H9 (cell line): ENCODE measurements around the gene ACAD10. TPM values are rescaled to one million over a fixed set of nuclear protein-coding genes. Genes with fewer than 3 reads are reported as not detected.

Experiments used
- DNase-seq: peaks from one replicate; pipeline ENCODE4 v3.0.0-alpha.2; 2017
- H2AFZ ChIP-seq: one replicate; pipeline ENCODE4 v1.6.1; 2013; ENCODE audit warnings: mild to moderate bottlenecking, low read length, control low read depth, moderate library complexity
- H2AK5ac ChIP-seq: 2 replicates; pipeline ENCODE4 v1.6.1; 2013; ENCODE audit warnings: low read length, control low read depth, mixed read lengths; ENCODE audit not compliant: insufficient read length
- H2BK120ac ChIP-seq: one replicate; pipeline ENCODE4 v1.6.1; 2013; ENCODE audit warnings: low read depth, mild to moderate bottlenecking, low read length, control low read depth, inconsistent platforms; ENCODE audit not compliant: poor library complexity, severe bottlenecking
- H2BK12ac ChIP-seq: 2 replicates; pipeline ENCODE4 v1.6.1; 2013; ENCODE audit warnings: low read length, control low read depth, mixed read lengths, low read depth; ENCODE audit not compliant: insufficient read length
- H2BK15ac ChIP-seq: 2 replicates; pipeline ENCODE4 v1.6.1; 2013; ENCODE audit warnings: low read depth, low read length, control low read depth
- H2BK20ac ChIP-seq: one replicate; pipeline ENCODE4 v1.6.1; 2013; ENCODE audit warnings: low read depth, mild to moderate bottlenecking, low read length, control low read depth, inconsistent platforms; ENCODE audit not compliant: poor library complexity, severe bottlenecking
- H2BK5ac ChIP-seq: 2 replicates; pipeline ENCODE4 v1.6.1; 2013; ENCODE audit warnings: low read length, control low read depth, mixed read lengths; ENCODE audit not compliant: insufficient read length
- H3K14ac ChIP-seq: 2 replicates; pipeline ENCODE4 v1.6.1; 2013; ENCODE audit warnings: low read length, control low read depth; ENCODE audit not compliant: insufficient read depth
- H3K18ac ChIP-seq: 2 replicates; pipeline ENCODE4 v1.6.1; 2013; ENCODE audit warnings: low read depth, mild to moderate bottlenecking, mixed read lengths, low read length, control low read depth; ENCODE audit not compliant: insufficient read length
- H3K23ac ChIP-seq: 2 replicates; pipeline ENCODE4 v1.6.1; 2013; ENCODE audit warnings: low read length, control low read depth, mixed read lengths, low read depth; ENCODE audit not compliant: insufficient read length
- H3K23me2 ChIP-seq: 2 replicates; pipeline ENCODE4 v1.6.1; 2013; ENCODE audit warnings: low read depth, mild to moderate bottlenecking, mixed read lengths, low read length, control low read depth; ENCODE audit not compliant: insufficient read length, poor library complexity, severe bottlenecking
- H3K27ac ChIP-seq: 2 replicates; pipeline ENCODE4 v1.5.1; 2013; ENCODE audit warnings: low read length, control low read depth, mixed read lengths, low read depth; ENCODE audit not compliant: insufficient read length
- H3K27me3 ChIP-seq: 2 replicates; pipeline ENCODE4 v1.6.1; 2013; ENCODE audit warnings: low read length, control low read depth, inconsistent platforms; ENCODE audit not compliant: insufficient read depth
- H3K4ac ChIP-seq: 2 replicates; pipeline ENCODE4 v1.6.1; 2013; ENCODE audit warnings: low read depth, mild to moderate bottlenecking, control low read depth, inconsistent platforms, low read length, moderate library complexity
- H3K4me1 ChIP-seq: 2 replicates; pipeline ENCODE4 v1.6.1; 2013; ENCODE audit warnings: low read length, control low read depth, inconsistent platforms; ENCODE audit not compliant: insufficient read depth
- H3K4me2 ChIP-seq: 2 replicates; pipeline ENCODE4 v1.6.1; 2013; ENCODE audit warnings: low read length, control low read depth, mixed read lengths; ENCODE audit not compliant: insufficient read length, insufficient read depth
- H3K56ac ChIP-seq: 2 replicates; pipeline ENCODE4 v1.6.1; 2013; ENCODE audit warnings: low read depth, mild to moderate bottlenecking, mixed read lengths, low read length, control low read depth; ENCODE audit not compliant: insufficient read length
- H3K79me1 ChIP-seq: 2 replicates; pipeline ENCODE4 v1.6.1; 2013; ENCODE audit warnings: low read depth, mild to moderate bottlenecking, moderate library complexity, low read length, control low read depth, inconsistent platforms; ENCODE audit not compliant: insufficient read depth, poor library complexity, severe bottlenecking
- H3K79me2 ChIP-seq: 2 replicates; pipeline ENCODE4 v1.6.1; 2013; ENCODE audit warnings: low read length, control low read depth, inconsistent platforms; ENCODE audit not compliant: insufficient read depth
- H3K9ac ChIP-seq: 2 replicates; pipeline ENCODE4 v1.6.1; 2013; ENCODE audit warnings: low read length, control low read depth, mixed read lengths; ENCODE audit not compliant: insufficient read length; ENCODE audit errors: extremely low read depth
- H3K9me3 ChIP-seq: one replicate; pipeline ENCODE4 v1.6.1; 2013; ENCODE audit warnings: low read depth, low read length, inconsistent platforms; ENCODE audit not compliant: control insufficient read depth
- H3T11ph ChIP-seq: one replicate; pipeline ENCODE4 v1.6.1; 2013; ENCODE audit warnings: mild to moderate bottlenecking, low read length, control low read depth, inconsistent platforms
- H4K20me1 ChIP-seq: one replicate; pipeline ENCODE4 v1.6.1; 2013; ENCODE audit not compliant: control insufficient read depth, insufficient read length, insufficient read depth
- H4K5ac ChIP-seq: 2 replicates; pipeline ENCODE4 v1.6.1; 2013; ENCODE audit warnings: low read depth, mild to moderate bottlenecking, mixed read lengths, low read length, control low read depth; ENCODE audit not compliant: insufficient read length
- H4K8ac ChIP-seq: replicated peaks from 2 replicates; pipeline ENCODE4 v1.6.1; 2013; ENCODE audit warnings: low read length, control low read depth, mixed read lengths, low read depth; ENCODE audit not compliant: insufficient read length
- H4K91ac ChIP-seq: 2 replicates; pipeline ENCODE4 v1.6.1; 2013; ENCODE audit warnings: low read depth, mild to moderate bottlenecking, moderate library complexity, mixed read lengths, low read length, control low read depth; ENCODE audit not compliant: insufficient read length
- H3K27ac Mint-ChIP-seq, 3 experiments: 2 replicates in 2 of 3; 3 replicates in 1 of 3; pipeline ENCODE4 v1.8.0; 2020 to 2021; ENCODE audit warnings: mixed read lengths in 3 of 3, mild to moderate bottlenecking in 1 of 3, moderate library complexity in 1 of 3
- H3K27me3 Mint-ChIP-seq: 2 replicates; pipeline ENCODE4 v1.8.0; 2021; ENCODE audit warnings: low read depth, mild to moderate bottlenecking, moderate library complexity, mixed read lengths
- H3K36me3 Mint-ChIP-seq, 3 experiments: 2 replicates in 2 of 3; 3 replicates in 1 of 3; pipeline ENCODE4 v1.8.0; 2020 to 2021; ENCODE audit warnings: low read depth in 3 of 3, mixed read lengths in 3 of 3; ENCODE audit not compliant: insufficient read depth in 1 of 3
- H3K4me1 Mint-ChIP-seq, 2 experiments: 2 replicates each; pipeline ENCODE4 v1.8.0; 2020; ENCODE audit warnings: mixed read lengths in 2 of 2
- H3K4me3 Mint-ChIP-seq, 2 experiments: 2 replicates in 1 of 2; 3 replicates in 1 of 2; pipeline ENCODE4 v1.8.0; 2020 to 2021; ENCODE audit warnings: mild to moderate bottlenecking in 2 of 2, mixed read lengths in 2 of 2, moderate library complexity in 1 of 2
- H3K9me3 Mint-ChIP-seq, 2 experiments: 2 replicates in 1 of 2; 3 replicates in 1 of 2; pipeline ENCODE4 v1.8.0; 2020; ENCODE audit warnings: mild to moderate bottlenecking in 2 of 2, mixed read lengths in 2 of 2, moderate library complexity in 1 of 2
- CTCF ChIP-seq: fragments of 200-600 bp; sonication (generic); conservative IDR thresholded peaks from 3 replicates; pipeline ENCODE4 v1.8.0; 2021; ENCODE audit warnings: antibody characterized with exemption, mild to moderate bottlenecking
- WGBS: extraction: QIAGEN DNeasy Blood & Tissue Kit; methylation state at CpG from one replicate; pipeline ENCODE4 v1.1.7; 2013; ENCODE audit warnings: missing lambda C conversion rate, low lambda C conversion rate, mixed read lengths; ENCODE audit not compliant: insufficient read length; ENCODE audit errors: extremely low coverage; 5-methylcytosine and 5-hydroxymethylcytosine counted together
- total RNA-seq: library from RNA; stranded (reverse); gene quantifications from 2 replicates; pipeline ENCODE4 v1.2.1, GENCODE V29; 2021

Gene ACAD10
- total RNA-seq, 1 experiment from 2014 or later = 25.7 TPM

- no peak overlapping the region for H3T11ph ChIP-seq
- no CpG with 5 or more reads among the region's 10 CpGs for WGBS
- no peak overlapping the region for H4K91ac ChIP-seq
- no peak overlapping the region for H4K8ac ChIP-seq
- Mint-ChIP-seq H3K27ac (no peak overlapping the region), H3K4me3 (no peak overlapping the region), H3K36me3 (peaks cover 16 to 71% (median 45%) of the 10 kb centered on the region in 3 experiments; a peak in 6 of 7 replicates), H3K9me3 (no peaks in the 10 kb centered on the region), H3K4me1 (no peaks in the 10 kb centered on the region), H3K27me3 (no peaks in the 10 kb centered on the region)
- no peak overlapping the region for H3K56ac ChIP-seq
- H2BK5ac ChIP-seq = no peak overlapping the region
- no peak overlapping the region for H3K27ac ChIP-seq
- no peak overlapping the region for H2BK15ac ChIP-seq
- no peak for DNase-seq
- H3K23ac ChIP-seq = no peak overlapping the region
- no peaks in the 10 kb centered on the region for H4K20me1 ChIP-seq
- no peak overlapping the region for H2AFZ ChIP-seq
- no peak overlapping the region for H3K18ac ChIP-seq
- H2BK12ac ChIP-seq = no peak overlapping the region
- H3K9ac ChIP-seq = no peak overlapping the region
- no peaks in the 10 kb centered on the region for H3K79me1 ChIP-seq
- no peak overlapping the region for H3K14ac ChIP-seq
- no peak overlapping the region for H2BK120ac ChIP-seq
- H3K79me2 ChIP-seq = no peaks in the 10 kb centered on the region
- no peak overlapping the region for H4K5ac ChIP-seq
- H3K27me3 ChIP-seq = no peaks in the 10 kb centered on the region
- TF ChIP-seq CTCF = no peak
- H3K23me2 ChIP-seq = no peaks in the 10 kb centered on the region
- H3K9me3 ChIP-seq = no peaks in the 10 kb centered on the region
- no peak overlapping the region for H3K4me2 ChIP-seq
- no peak overlapping the region for H3K4ac ChIP-seq
- no peak overlapping the region for H2BK20ac ChIP-seq
- no peak overlapping the region for H2AK5ac ChIP-seq
- H3K4me1 ChIP-seq = no peaks in the 10 kb centered on the region
Measured at GRCh38 chr12:111672822-111673381, 13.0 kb upstream of the ACAD10 start.
